CD8-positive, alpha-beta memory T cell (primary cell): ENCODE results near the gene KDM6A. TPM values are rescaled to one million over a fixed set of nuclear protein-coding genes. Genes with fewer than 3 reads are reported as not detected.
A peak's percentile ranks its signal among the peaks of the same experiment; 100 is the strongest.
"Not testable (repeated sequence)": the region's sequence is repeated elsewhere in the genome, so short reads cannot be mapped to it uniquely, and the experiment has no call there.

Source experiments
- CTCF ChIA-PET: fragments of 350-600 bp; sonication (Branson Sonifier 250); formaldehyde crosslinking; loops from one replicate; lab custom pipeline; 2021; ENCODE audit warnings: antibody characterized with exemption; lab: Charles Lee
- POLR2A ChIA-PET: fragments of 350-600 bp; sonication (Branson Sonifier 250); formaldehyde crosslinking; loops from one replicate; lab custom pipeline; 2021; ENCODE audit warnings: antibody characterized with exemption; lab: Charles Lee
- DNase-seq, 5 donors: peaks; one replicate each; pipeline versions ENCODE4 v3.0.0 to v3.0.0-alpha.2; 2020 to 2022; ENCODE audit warnings: mixed read lengths in 1 of 5
- H3K27ac ChIP-seq: one replicate; pipeline ENCODE4 v1.7.0; 2013; ENCODE audit warnings: low read depth, mild to moderate bottlenecking, low read length, moderate library complexity
- H3K27me3 ChIP-seq: 2 replicates; pipeline ENCODE4 v1.7.0; 2013; ENCODE audit warnings: low read length, mild to moderate bottlenecking; ENCODE audit not compliant: insufficient read depth, poor library complexity, severe bottlenecking
- H3K36me3 ChIP-seq: 2 replicates; pipeline ENCODE4 v1.7.0; 2013; ENCODE audit warnings: mild to moderate bottlenecking, low read length, moderate library complexity; ENCODE audit not compliant: insufficient read depth
- H3K4me1 ChIP-seq: 2 replicates; pipeline ENCODE4 v1.7.0; 2013; ENCODE audit warnings: mild to moderate bottlenecking, low read length, moderate library complexity; ENCODE audit not compliant: insufficient read depth
- H3K4me3 ChIP-seq: 2 replicates; pipeline ENCODE4 v1.7.0; 2013; ENCODE audit warnings: mild to moderate bottlenecking, low read length
- H3K9me3 ChIP-seq: 2 replicates; pipeline ENCODE4 v1.7.0; 2013; ENCODE audit warnings: mild to moderate bottlenecking, low read length
- H3K27ac Mint-ChIP-seq, 8 donors: one replicate each; pipeline ENCODE4 v1.8.0; 2020 to 2021; ENCODE audit warnings: mixed read lengths in 8 of 8, mild to moderate bottlenecking in 6 of 8, inconsistent platforms in 3 of 8, moderate library complexity in 3 of 8
- H3K27me3 Mint-ChIP-seq, 2 donors: one replicate each; pipeline ENCODE4 v1.8.0; 2020 to 2021; ENCODE audit warnings: mixed read lengths in 2 of 2, mild to moderate bottlenecking in 1 of 2, moderate library complexity in 1 of 2
- H3K36me3 Mint-ChIP-seq, 3 donors: one replicate each; pipeline ENCODE4 v1.8.0; 2020 to 2021; ENCODE audit warnings: mixed read lengths in 3 of 3, inconsistent platforms in 1 of 3, mild to moderate bottlenecking in 1 of 3
- H3K4me1 Mint-ChIP-seq, 3 donors: one replicate each; pipeline ENCODE4 v1.8.0; 2020 to 2021; ENCODE audit warnings: mixed read lengths in 3 of 3, inconsistent platforms in 1 of 3, mild to moderate bottlenecking in 1 of 3
- H3K4me3 Mint-ChIP-seq, 7 donors: one replicate each; pipeline ENCODE4 v1.8.0; 2020 to 2021; ENCODE audit warnings: mixed read lengths in 7 of 7, mild to moderate bottlenecking in 6 of 7, moderate library complexity in 4 of 7, inconsistent platforms in 2 of 7
- H3K9me3 Mint-ChIP-seq, 5 donors: one replicate each; pipeline ENCODE4 v1.8.0; 2020 to 2022; ENCODE audit warnings: mixed read lengths in 5 of 5, mild to moderate bottlenecking in 3 of 5, moderate library complexity in 2 of 5, inconsistent platforms in 1 of 5
- polyA plus RNA-seq: library from polyadenylated mRNA; unstranded; fragments of 300-500 nt; fragmentation: Illumina TruSeq; gene quantifications from one replicate; pipeline ENCODE4 v1.2.3, GENCODE V29; 2021
- total RNA-seq, 2 experiments: library from RNA; stranded (reverse); gene quantifications; one replicate each; pipeline ENCODE4 v1.2.3, GENCODE V29; 2021

Gene KDM6A
- total and polyA plus RNA-seq, 3 experiments from 2014 or later, result 20.7 to 23.7 (median 21.5) TPM

GRCh38 chrX:44935172-44935571 lies 62.2 kb downstream of the KDM6A start:
- Histone ChIP-seq H3K36me3 (no peaks in the 10 kb centered on the region), H3K9me3 (no peaks in the 10 kb centered on the region), H3K27me3 (no peaks in the 10 kb centered on the region), H3K4me1 (peaks cover 34% of the 10 kb centered on the region), H3K4me3 (no peak overlapping the region), H3K27ac (no peak overlapping the region)
- Mint-ChIP-seq H3K4me1 (peaks cover 76 to 89% (median 76%) of the 10 kb centered on the region in 3 donors), H3K36me3 (peaks cover 0 to 4% (median 3%) of the 10 kb centered on the region in 3 donors), H3K27me3 (no peaks in the 10 kb centered on the region), H3K4me3 (no peak overlapping the region), H3K9me3 (no peaks in the 10 kb centered on the region), H3K27ac (peak overlapping the region in 1 of 8 donors; percentile 5)
- ChIA-PET POLR2A (no interaction called here), CTCF (no interaction called here)
- DNase-seq, result no peak

DNA sequence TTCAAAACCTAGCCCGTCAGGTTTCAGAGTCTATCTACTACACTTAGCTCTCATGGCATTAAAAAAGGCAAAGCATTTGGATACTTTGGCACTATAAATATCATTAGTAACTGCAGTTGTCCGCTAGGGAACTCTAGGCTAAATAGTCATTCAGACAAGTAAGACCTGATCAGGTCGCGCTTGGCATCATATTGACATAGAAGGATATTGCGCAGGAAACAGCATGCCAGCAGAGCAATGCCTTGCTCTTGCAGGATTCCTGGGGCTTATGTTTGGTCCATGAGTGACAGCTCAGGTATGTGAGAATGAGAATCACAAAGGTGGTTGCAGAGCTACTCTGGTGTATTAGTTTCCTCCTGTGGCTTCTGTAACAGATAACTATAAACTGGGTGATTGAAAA lies 62.7 kb downstream of the KDM6A start:
- no peaks in the 10 kb centered on the region for H3K9me3 ChIP-seq
- no peaks in the 10 kb centered on the region for H3K36me3 ChIP-seq
- H3K27me3 Mint-ChIP-seq, result no peaks in the 10 kb centered on the region
- POLR2A ChIA-PET, result no interaction called here
- H3K4me1 ChIP-seq, result peaks cover 34% of the 10 kb centered on the region
- H3K27ac ChIP-seq, result no peak overlapping the region
- H3K36me3 Mint-ChIP-seq, result peaks cover 2 to 6% (median 4%) of the 10 kb centered on the region in 3 donors
- H3K4me3 Mint-ChIP-seq, result peak overlapping the region in 1 of 7 donors; percentile 8
- H3K4me1 Mint-ChIP-seq, result peaks cover 74 to 90% (median 78%) of the 10 kb centered on the region in 3 donors
- no peaks in the 10 kb centered on the region for H3K27me3 ChIP-seq
- H3K27ac Mint-ChIP-seq, result peak overlapping the region in 1 of 8 donors; percentile 5
- H3K9me3 Mint-ChIP-seq, result no peaks in the 10 kb centered on the region
- no peak for DNase-seq
- CTCF ChIA-PET, result no interaction called here
- H3K4me3 ChIP-seq, result no peak overlapping the region

DNA sequence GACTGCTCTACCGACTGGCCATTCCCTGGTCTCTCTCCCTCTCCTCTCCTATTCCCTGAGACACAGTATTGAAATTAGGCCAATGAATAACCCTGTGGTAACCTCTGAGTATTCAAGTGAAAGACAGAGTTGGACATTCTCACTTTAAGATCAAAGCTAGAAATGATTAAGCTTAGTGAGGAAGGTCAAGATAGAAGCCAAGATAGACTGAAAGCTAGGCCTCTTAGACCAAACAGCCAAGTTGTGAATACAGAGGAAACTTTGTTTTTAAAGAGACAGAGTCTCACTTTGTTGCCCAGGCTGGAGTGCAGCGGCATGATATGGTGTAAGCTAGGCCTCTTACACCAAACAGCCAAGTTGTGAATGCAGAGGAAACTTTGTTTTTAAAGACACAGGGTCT lies 64.6 kb downstream of the KDM6A start:
- peaks cover 29% of the 10 kb centered on the region for H3K4me1 ChIP-seq
- H3K4me3 ChIP-seq, result no peak overlapping the region
- Mint-ChIP-seq H3K36me3 (peaks cover 2 to 7% (median 5%) of the 10 kb centered on the region in 3 donors), H3K27me3 (no peaks in the 10 kb centered on the region), H3K4me3 (peak overlapping the region in 6 of 7 donors; percentile 20 to 66 (median 56)), H3K4me1 (peaks cover 65 to 86% (median 69%) of the 10 kb centered on the region in 3 donors), H3K9me3 (no peaks in the 10 kb centered on the region), H3K27ac (peak overlapping the region in 5 of 8 donors; percentile 11 to 76 (median 28))
- H3K27me3 ChIP-seq, result no peaks in the 10 kb centered on the region
- H3K9me3 ChIP-seq, result no peaks in the 10 kb centered on the region
- POLR2A ChIA-PET, result no interaction called here
- DNase-seq, result no peak
- CTCF ChIA-PET, result no interaction called here
- no peaks in the 10 kb centered on the region for H3K36me3 ChIP-seq
- no peak overlapping the region for H3K27ac ChIP-seq

GRCh38 chrX:44938111-44938510 lies 65.1 kb downstream of the KDM6A start:
- no peak overlapping the region for H3K4me3 ChIP-seq
- H3K27ac Mint-ChIP-seq, result peak overlapping the region in 3 of 8 donors; percentile 3 to 59 (median 20)
- POLR2A ChIA-PET, result no interaction called here
- peaks cover 0 to 2% (median 0%) of the 10 kb centered on the region in 5 donors for H3K9me3 Mint-ChIP-seq
- no peaks in the 10 kb centered on the region for H3K36me3 ChIP-seq
- no peak overlapping the region for H3K27ac ChIP-seq
- DNase-seq, result no peak
- H3K4me3 Mint-ChIP-seq, result peak overlapping the region in 6 of 7 donors; percentile 12 to 66 (median 22)
- peaks cover 65 to 89% (median 73%) of the 10 kb centered on the region in 3 donors for H3K4me1 Mint-ChIP-seq
- no peaks in the 10 kb centered on the region for H3K27me3 Mint-ChIP-seq
- H3K4me1 ChIP-seq, result peaks cover 29% of the 10 kb centered on the region
- CTCF ChIA-PET, result no interaction called here
- H3K36me3 Mint-ChIP-seq, result peaks cover 2 to 7% (median 5%) of the 10 kb centered on the region in 3 donors
- no peaks in the 10 kb centered on the region for H3K27me3 ChIP-seq
- no peaks in the 10 kb centered on the region for H3K9me3 ChIP-seq

GRCh38 chrX:44940541-44940940 lies 67.6 kb downstream of the KDM6A start:
- H3K4me1 ChIP-seq, result peaks cover 24% of the 10 kb centered on the region
- Mint-ChIP-seq H3K36me3 (peaks cover 9 to 14% (median 12%) of the 10 kb centered on the region in 3 donors), H3K27ac (peak overlapping the region in 1 of 8 donors; percentile 89), H3K9me3 (peaks cover 9 to 12% (median 11%) of the 10 kb centered on the region in 5 donors), H3K4me3 (peak overlapping the region in 1 of 7 donors; percentile 23), H3K4me1 (peaks cover 47 to 77% (median 60%) of the 10 kb centered on the region in 3 donors)
- H3K27me3 ChIP-seq, H3K4me3 ChIP-seq, H3K27ac ChIP-seq, DNase-seq, CTCF ChIA-PET, H3K27me3 Mint-ChIP-seq, H3K36me3 ChIP-seq, H3K9me3 ChIP-seq, POLR2A ChIA-PET: not testable (repeated sequence)

GRCh38 chrX:44943007-44943406 lies 70.0 kb downstream of the KDM6A start:
- Mint-ChIP-seq H3K27ac (no peak overlapping the region), H3K4me3 (no peak overlapping the region), H3K9me3 (peaks cover 9 to 14% (median 12%) of the 10 kb centered on the region in 5 donors), H3K36me3 (peaks cover 9 to 20% (median 12%) of the 10 kb centered on the region in 3 donors), H3K4me1 (peaks cover 35 to 67% (median 44%) of the 10 kb centered on the region in 3 donors), H3K27me3 (no peaks in the 10 kb centered on the region)
- no peaks in the 10 kb centered on the region for H3K36me3 ChIP-seq
- H3K27ac ChIP-seq, result no peak overlapping the region
- no peak for DNase-seq
- H3K4me1 ChIP-seq, result no peaks in the 10 kb centered on the region
- POLR2A ChIA-PET, result no interaction called here
- no peak overlapping the region for H3K4me3 ChIP-seq
- CTCF ChIA-PET, result no interaction called here
- no peaks in the 10 kb centered on the region for H3K27me3 ChIP-seq
- peaks cover 5% of the 10 kb centered on the region for H3K9me3 ChIP-seq

GRCh38 chrX:44944894-44945293 lies 71.9 kb downstream of the KDM6A start:
- ChIA-PET CTCF (no interaction called here), POLR2A (no interaction called here)
- DNase-seq, result no peak

GRCh38 chrX:44945736-44946135 lies 72.7 kb downstream of the KDM6A start:
- H3K27me3 Mint-ChIP-seq, result no peaks in the 10 kb centered on the region
- H3K4me1 ChIP-seq, result peaks cover 5% of the 10 kb centered on the region
- no peak overlapping the region for H3K4me3 ChIP-seq
- no peak overlapping the region for H3K27ac Mint-ChIP-seq
- ChIA-PET CTCF (no interaction called here), POLR2A (no interaction called here)
- DNase-seq, result no peak
- peaks cover 9 to 14% (median 12%) of the 10 kb centered on the region in 5 donors for H3K9me3 Mint-ChIP-seq
- H3K27me3 ChIP-seq, result no peaks in the 10 kb centered on the region
- H3K27ac ChIP-seq, result no peak overlapping the region
- no peaks in the 10 kb centered on the region for H3K36me3 ChIP-seq
- H3K4me3 Mint-ChIP-seq, result no peak overlapping the region
- H3K9me3 ChIP-seq, result peaks cover 5% of the 10 kb centered on the region
- peaks cover 42 to 64% (median 44%) of the 10 kb centered on the region in 3 donors for H3K4me1 Mint-ChIP-seq
- peaks cover 5 to 17% (median 9%) of the 10 kb centered on the region in 3 donors for H3K36me3 Mint-ChIP-seq

More at GRCh38 chrX:44944894-44945293, 71.9 kb downstream of the KDM6A start:
- peaks cover 33 to 62% (median 41%) of the 10 kb centered on the region in 3 donors for H3K4me1 Mint-ChIP-seq
- H3K4me3 Mint-ChIP-seq, result no peak overlapping the region
- peaks cover 9 to 14% (median 12%) of the 10 kb centered on the region in 5 donors for H3K9me3 Mint-ChIP-seq
- peaks cover 8 to 20% (median 9%) of the 10 kb centered on the region in 3 donors for H3K36me3 Mint-ChIP-seq
- H3K27ac ChIP-seq, result no peak overlapping the region
- peaks cover 5% of the 10 kb centered on the region for H3K9me3 ChIP-seq
- H3K36me3 ChIP-seq, result no peaks in the 10 kb centered on the region
- no peaks in the 10 kb centered on the region for H3K27me3 Mint-ChIP-seq
- no peaks in the 10 kb centered on the region for H3K4me1 ChIP-seq
- H3K27ac Mint-ChIP-seq, result no peak overlapping the region
- no peak overlapping the region for H3K4me3 ChIP-seq
- H3K27me3 ChIP-seq, result no peaks in the 10 kb centered on the region
